IPS-NIHi11 (cell line): ENCODE data around the gene ATF3.

Experiments used
- DNase-seq: peaks from one replicate; pipeline ENCODE4 v3.0.0; 2012; ENCODE audit warnings: mixed read lengths, low spot score

The ATF3 gene

GRCh38 chr1:212586206-212587015, 22.1 kb upstream of the ATF3 start:
- no peak for DNase-seq

GRCh38 chr1:212587016-212587887, 21.3 kb upstream of the ATF3 start:
- no peak for DNase-seq

- DNase-seq: no peak
These were observed 20.6 kb upstream of the ATF3 start for GRCh38 chr1:212587888-212588510.

GRCh38 chr1:212589446-212589845, 19.1 kb upstream of the ATF3 start:
- no peak for DNase-seq

- no peak for DNase-seq
These were observed 16.6 kb upstream of the ATF3 start for GRCh38 chr1:212591922-212592321.

- no peak for DNase-seq
These were observed 14.7 kb upstream of the ATF3 start for GRCh38 chr1:212593821-212594251.

GRCh38 chr1:212594640-212595039, 13.9 kb upstream of the ATF3 start:
- no peak for DNase-seq

- DNase-seq: no peak
These were observed 13.3 kb upstream of the ATF3 start for GRCh38 chr1:212595229-212595628.

- DNase-seq: peak; percentile 53
These were observed 12.5 kb upstream of the ATF3 start for GRCh38 chr1:212595787-212596714.

GRCh38 chr1:212596798-212597197, 11.8 kb upstream of the ATF3 start:
- no peak for DNase-seq

- DNase-seq: no peak
These were observed 11.1 kb upstream of the ATF3 start for GRCh38 chr1:212597487-212597886.

GRCh38 chr1:212600071-212600915, 8.3 kb upstream of the ATF3 start:
- no peak for DNase-seq

GRCh38 chr1:212600980-212601379, 7.6 kb upstream of the ATF3 start:
- DNase-seq: no peak

- no peak for DNase-seq
These were observed 7.0 kb upstream of the ATF3 start for GRCh38 chr1:212601524-212601923.

GRCh38 chr1:212605441-212606394, 2.8 kb upstream of the ATF3 start:
- DNase-seq: no peak

- DNase-seq: no peak
These were observed 2.0 kb upstream of the ATF3 start for GRCh38 chr1:212606395-212607205.

GRCh38 chr1:212607206-212607912, 1.2 kb upstream of the ATF3 start:
- no peak for DNase-seq

- DNase-seq: no peak
These were observed 609 bp upstream of the ATF3 start for GRCh38 chr1:212607913-212608391.
